HCT116 (cell line): ENCODE results near the gene DNAJC6. TPM values are rescaled to one million over a fixed set of nuclear protein-coding genes. Genes with fewer than 3 reads are reported as not detected.

Experiments used
- ATAC-seq: fragments of 200-7000 bp; cut with Tn5 transposase; 2 replicates; pipeline ENCODE4 v1.9.1; 2020; ENCODE audit warnings: mild to moderate bottlenecking, moderate library complexity
- BruUV-seq: library from RNA; stranded (reverse); fragments of 400-500 nt; replicated peaks from 2 replicates; lab custom pipeline; 2021; lab: Mats Ljungman, UMichigan
- CTCF ChIA-PET: fragments of 300-600 bp; sonication (Branson Sonifier 250); formaldehyde crosslinking; loops from one replicate; lab custom pipeline; 2021; ENCODE audit warnings: antibody characterized with exemption; lab: Charles Lee
- POLR2A ChIA-PET: fragments of 300-600, 350-600 bp; sonication (Branson Sonifier 250); formaldehyde crosslinking; loops from one replicate; lab custom pipeline; 2021; ENCODE audit warnings: antibody characterized with exemption; lab: Charles Lee
- RAD21 ChIA-PET, 2 experiments: fragments of 300-600 bp; sonication (Branson Sonifier 250); formaldehyde crosslinking; loops; one replicate each; lab custom pipeline; 2023; ENCODE audit warnings: low total read pairs in 2 of 2; ENCODE audit not compliant: uncharacterized antibody in 2 of 2, unreplicated experiment in 2 of 2, low non-redundant PET in 1 of 2; lab: Charles Lee
- DNase-seq: peaks from one replicate; pipeline ENCODE4 v3.0.0-alpha.2; 2010; ENCODE audit warnings: low read depth, low spot score
- H2AFZ ChIP-seq: fragments of 200-600 bp; shearing (Covaris generic), sonication (generic); 2 replicates; pipeline ENCODE4 v1.6.1; 2017; ENCODE audit warnings: low read depth, mixed run types, mixed read lengths, antibody characterized with exemption, low read length; ENCODE audit not compliant: poor library complexity, severe bottlenecking
- H3K27ac ChIP-seq: 2 replicates; pipeline ENCODE4 v1.5.1; 2012; ENCODE audit warnings: low read depth, low read length
- H3K27me3 ChIP-seq: fragments of 200-600 bp; sonication (generic); 2 replicates; pipeline ENCODE4 v1.6.1; 2016; ENCODE audit warnings: mixed run types, low read length, mixed read lengths; ENCODE audit not compliant: insufficient read depth
- H3K36me3 ChIP-seq, 2 experiments: fragments of 200-500 bp in 1 of 2; fragments of 200-600 bp in 1 of 2; sonication (Bioruptor generic) in 1 of 2; sonication (generic) in 1 of 2; 2 replicates each; pipeline versions ENCODE4 v1.5.1 to v1.6.1; 2014 to 2016; ENCODE audit warnings: low read length in 2 of 2, inconsistent platforms in 1 of 2, mixed read lengths in 1 of 2, mixed run types in 1 of 2; ENCODE audit not compliant: insufficient read depth in 2 of 2, control insufficient read depth in 1 of 2
- H3K4me1 ChIP-seq, 2 experiments: fragments of 200-600 bp in 1 of 2; sonication (generic) in 1 of 2; 2 replicates each; pipeline versions ENCODE4 v1.5.1 to v1.6.1; 2012 to 2017; ENCODE audit warnings: low read length in 2 of 2, inconsistent platforms in 1 of 2, mild to moderate bottlenecking in 1 of 2, mixed read lengths in 1 of 2, mixed run types in 1 of 2, moderate library complexity in 1 of 2; ENCODE audit not compliant: insufficient read depth in 2 of 2, control insufficient read depth in 1 of 2
- H3K4me2 ChIP-seq: fragments of 200-600 bp; sonication (generic); 2 replicates; pipeline ENCODE4 v1.6.1; 2017; ENCODE audit warnings: mixed run types, low read length, mixed read lengths
- H3K4me3 ChIP-seq, 2 experiments: fragments of 200-600 bp in 1 of 2; sonication (generic) in 1 of 2; replicated peaks in 1 of 2; 2 replicates each; pipeline ENCODE4 v1.5.1; 2011 to 2016; ENCODE audit warnings: low read length in 2 of 2, control low read depth in 1 of 2, low read depth in 1 of 2, mild to moderate bottlenecking in 1 of 2, mixed read lengths in 1 of 2, mixed run types in 1 of 2
- H3K79me2 ChIP-seq: fragments of 200-600 bp; sonication (generic); 2 replicates; pipeline ENCODE4 v1.6.1; 2017; ENCODE audit warnings: mild to moderate bottlenecking, mixed run types, low read length, moderate library complexity, mixed read lengths; ENCODE audit not compliant: insufficient read depth
- H3K9ac ChIP-seq: fragments of 200-600 bp; sonication (generic); 2 replicates; pipeline ENCODE4 v1.6.1; 2016; ENCODE audit warnings: low read length, mixed read lengths
- H3K9me2 ChIP-seq: fragments of 200-600 bp; sonication (generic), shearing (Covaris generic); 2 replicates; pipeline ENCODE4 v1.6.1; 2017; ENCODE audit warnings: mixed run types, mild to moderate bottlenecking, moderate library complexity; ENCODE audit not compliant: insufficient read depth
- H3K9me3 ChIP-seq, 2 experiments: fragments of 200-500 bp in 1 of 2; fragments of 200-600 bp in 1 of 2; sonication (Bioruptor generic) in 1 of 2; sonication (generic) in 1 of 2; 2 replicates each; pipeline ENCODE4 v1.6.1; 2014 to 2017; ENCODE audit warnings: low read length in 2 of 2, mixed read lengths in 2 of 2, inconsistent platforms in 1 of 2, low read depth in 1 of 2, mild to moderate bottlenecking in 1 of 2, mixed run types in 1 of 2, moderate library complexity in 1 of 2; ENCODE audit not compliant: control insufficient read depth in 1 of 2, insufficient read depth in 1 of 2
- H4K20me1 ChIP-seq: fragments of 200-600 bp; sonication (generic), shearing (Covaris generic); 2 replicates; pipeline ENCODE4 v1.6.1; 2017; ENCODE audit warnings: mixed run types, mild to moderate bottlenecking, moderate library complexity; ENCODE audit not compliant: insufficient read depth
- CBX3 ChIP-seq: IDR thresholded peaks from 2 replicates; pipeline ENCODE4 v1.6.1; 2012; ENCODE audit warnings: low read depth
- CEBPB ChIP-seq: IDR thresholded peaks from 2 replicates; pipeline ENCODE4 v1.6.1; 2012; ENCODE audit warnings: low read depth
- EGR1 ChIP-seq: IDR thresholded peaks from 2 replicates; pipeline ENCODE4 v1.6.1; 2012; ENCODE audit warnings: low read depth
- EZH2 ChIP-seq: fragments of 200-600 bp; sonication (generic); IDR thresholded peaks from 2 replicates; pipeline ENCODE4 v1.6.1; 2017; ENCODE audit warnings: antibody characterized with exemption, mixed run types
- EZH2phosphoT487 ChIP-seq: fragments of 200-600 bp; IDR thresholded peaks from 2 replicates; pipeline ENCODE4 v1.6.1; 2018; ENCODE audit warnings: antibody characterized with exemption, borderline replicate concordance
- JUND ChIP-seq: IDR thresholded peaks from 2 replicates; pipeline ENCODE4 v1.6.1; 2012
- POLR2A ChIP-seq: IDR thresholded peaks from 2 replicates; pipeline ENCODE4 v1.7.0; 2011; ENCODE audit warnings: borderline replicate concordance; ENCODE audit not compliant: insufficient read depth, insufficient read length; ENCODE audit errors: extremely low read depth
- POLR2AphosphoS5 ChIP-seq: IDR thresholded peaks from 2 replicates; pipeline ENCODE4 v1.6.1; 2011; ENCODE audit warnings: mild to moderate bottlenecking, low read depth, low read length, moderate library complexity
- RAD21 ChIP-seq: IDR thresholded peaks from 2 replicates; pipeline ENCODE4 v1.6.1; 2012; ENCODE audit warnings: low read depth, mild to moderate bottlenecking
- SIN3A ChIP-seq: IDR thresholded peaks from 2 replicates; pipeline ENCODE4 v1.6.1; 2012; ENCODE audit warnings: low read depth
- SRF ChIP-seq: IDR thresholded peaks from 2 replicates; pipeline ENCODE4 v1.6.1; 2012; ENCODE audit warnings: low read depth
- TCF7L2 ChIP-seq: IDR thresholded peaks from 2 replicates; pipeline ENCODE4 v1.7.0; 2011; ENCODE audit warnings: borderline replicate concordance, inconsistent platforms; ENCODE audit not compliant: insufficient read depth, insufficient read length; ENCODE audit errors: extremely low read depth
- ZFX ChIP-seq: fragments of 450-650 bp; IDR thresholded peaks from 2 replicates; pipeline ENCODE4 v1.6.1; 2017
- intact Hi-C: fragments of 100-400 bp; cut with micrococcal nuclease; formaldehyde crosslinking; loops from 2 replicates; pipeline ENCODE4 v1.10.0; 2022
- total RNA-seq: library from RNA; stranded (reverse); gene quantifications from one replicate; pipeline ENCODE4 v1.2.1, GENCODE V29; 2021; ENCODE audit not compliant: unreplicated experiment
- TF ChIP-seq, protein P1 (sequence below): IDR thresholded peaks from 2 replicates; pipeline ENCODE4 v1.6.1; 2012
- TF ChIP-seq, protein P2 (sequence below): IDR thresholded peaks from 2 replicates; pipeline ENCODE4 v1.6.1; 2012; ENCODE audit warnings: low read depth
- TF ChIP-seq, protein P3 (sequence below): IDR thresholded peaks from 2 replicates; pipeline ENCODE4 v1.6.1; 2011; ENCODE audit warnings: mild to moderate bottlenecking, low read length, moderate library complexity; ENCODE audit not compliant: insufficient replicate concordance; ENCODE audit errors: extremely low read depth
- TF ChIP-seq, protein P4 (sequence below), 3 experiments: fragments of 200-600 bp in 1 of 3; sonication (generic) in 1 of 3; IDR thresholded peaks in 2 of 3; conservative IDR thresholded peaks in 1 of 3; 2 replicates each; pipeline ENCODE4 v1.5.1; 2012 to 2017; ENCODE audit warnings: low read depth in 2 of 3, low read length in 2 of 3, antibody characterized with exemption in 1 of 3, borderline replicate concordance in 1 of 3, control low read depth in 1 of 3, mild to moderate bottlenecking in 1 of 3, mixed read lengths in 1 of 3, mixed run types in 1 of 3, moderate library complexity in 1 of 3; ENCODE audit not compliant: insufficient read depth in 1 of 3
- TF ChIP-seq, protein P5 (sequence below): IDR thresholded peaks from 2 replicates; pipeline ENCODE4 v1.6.1; 2012

The DNAJC6 gene
- total RNA-seq, 1 experiment from 2014 or later = 9.0 TPM

DNA sequence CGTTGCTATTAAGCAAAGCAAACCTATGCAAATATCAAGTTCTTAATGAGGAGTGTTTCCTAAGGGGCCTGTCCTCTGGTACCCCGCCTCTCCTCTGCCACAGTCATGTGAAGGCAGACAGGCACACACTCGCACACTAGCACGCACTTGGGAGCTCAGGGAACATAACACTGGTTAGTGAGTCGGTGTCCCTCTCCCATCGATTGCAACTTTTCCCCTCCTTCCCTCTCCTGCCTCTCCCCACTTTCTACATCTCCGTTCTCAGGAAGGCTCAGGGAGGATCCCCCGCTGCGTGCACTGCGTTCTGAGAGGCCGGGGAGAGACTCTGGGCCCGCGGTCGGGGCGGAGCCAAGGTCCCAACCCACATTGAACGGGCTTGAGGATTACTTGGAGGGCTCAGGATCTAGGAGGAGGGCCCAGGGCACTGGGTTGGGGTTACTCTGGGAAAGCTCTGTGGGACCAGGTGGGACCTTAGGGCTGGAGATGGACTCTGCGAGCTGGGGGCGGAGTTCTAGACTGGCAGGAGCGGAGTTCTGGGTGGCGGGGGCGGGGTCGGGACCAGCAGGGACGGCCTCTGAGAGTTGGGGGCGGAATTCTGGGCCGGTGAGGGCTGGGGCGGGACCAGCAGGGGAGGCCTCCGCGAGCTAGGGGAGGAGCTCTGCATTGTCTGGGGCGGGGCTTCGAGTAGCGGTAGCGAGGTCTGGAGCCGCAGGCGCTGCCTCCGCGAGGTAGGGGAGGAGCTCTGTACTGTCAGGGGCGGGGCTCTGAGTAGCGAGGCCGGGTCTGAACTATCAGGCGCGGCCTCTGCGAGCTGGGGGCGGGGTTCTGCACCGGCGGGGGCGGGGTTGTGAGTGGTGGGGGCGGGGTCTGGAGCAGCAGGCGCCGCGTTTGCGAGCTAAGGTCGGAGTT lies 110.6 kb downstream of the DNAJC6 start:
- ChIA-PET POLR2A (interaction anchor here (0.7 to 1.2 kb wide), 6 partner anchors 9 to 357 kb away, joined by 3 to 6 read pairs (median 4); no protein-coding TSS in a partner anchor), RAD21 (interaction anchor here in 1 of 2 experiments (0.6 to 0.7 kb wide), 2 partner anchors 183 to 523 kb away, joined by 4 read pairs; no protein-coding TSS in a partner anchor), CTCF (interaction anchor here (0.8 to 1.9 kb wide), 6 partner anchors 10 to 1151 kb away, joined by 3 to 13 read pairs (median 4); no protein-coding TSS in a partner anchor)
- H3K27me3 ChIP-seq = no peaks in the 10 kb centered on the region
- H3K9me2 ChIP-seq = no peaks in the 10 kb centered on the region
- ATAC-seq = peak; percentile 92
- H3K9me3 ChIP-seq = no peaks in the 10 kb centered on the region
- peak overlapping the region; percentile 79 to 84 for H3K4me3 ChIP-seq
- H3K36me3 ChIP-seq = no peaks in the 10 kb centered on the region
- H3K79me2 ChIP-seq = peaks cover 41% of the 10 kb centered on the region
- H3K27ac ChIP-seq = peak overlapping the region; percentile 71
- peak overlapping the region; percentile 95 for H3K4me2 ChIP-seq
- H2AFZ ChIP-seq = peak overlapping the region; percentile 80
- no peaks in the 10 kb centered on the region for H4K20me1 ChIP-seq
- BruUV-seq = no TSS peak
- H3K9ac ChIP-seq = peak overlapping the region; percentile 87
- intact Hi-C loops = loop anchor here (10.0 kb wide), 3 partner anchors 185 to 825 kb away; no protein-coding TSS in a partner anchor
- H3K4me1 ChIP-seq = peaks cover 24 to 49% of the 10 kb centered on the region in 2 experiments
- peak; percentile 96 for DNase-seq
- TF ChIP-seq ZFX (no peak), POLR2AphosphoS5 (peak; percentile 76), POLR2A (peak; percentile 47), CEBPB (no peak), SIN3A (no peak), TCF7L2 (no peak), CBX3 (no peak), EGR1 (peak; percentile 75), JUND (no peak), EZH2 (no peak), EZH2phosphoT487 (no peak), SRF (no peak), RAD21 (no peak)
- TF ChIP-seq, protein P1, sequence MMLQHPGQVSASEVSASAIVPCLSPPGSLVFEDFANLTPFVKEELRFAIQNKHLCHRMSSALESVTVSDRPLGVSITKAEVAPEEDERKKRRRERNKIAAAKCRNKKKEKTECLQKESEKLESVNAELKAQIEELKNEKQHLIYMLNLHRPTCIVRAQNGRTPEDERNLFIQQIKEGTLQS = no peak
- TF ChIP-seq, protein P2, sequence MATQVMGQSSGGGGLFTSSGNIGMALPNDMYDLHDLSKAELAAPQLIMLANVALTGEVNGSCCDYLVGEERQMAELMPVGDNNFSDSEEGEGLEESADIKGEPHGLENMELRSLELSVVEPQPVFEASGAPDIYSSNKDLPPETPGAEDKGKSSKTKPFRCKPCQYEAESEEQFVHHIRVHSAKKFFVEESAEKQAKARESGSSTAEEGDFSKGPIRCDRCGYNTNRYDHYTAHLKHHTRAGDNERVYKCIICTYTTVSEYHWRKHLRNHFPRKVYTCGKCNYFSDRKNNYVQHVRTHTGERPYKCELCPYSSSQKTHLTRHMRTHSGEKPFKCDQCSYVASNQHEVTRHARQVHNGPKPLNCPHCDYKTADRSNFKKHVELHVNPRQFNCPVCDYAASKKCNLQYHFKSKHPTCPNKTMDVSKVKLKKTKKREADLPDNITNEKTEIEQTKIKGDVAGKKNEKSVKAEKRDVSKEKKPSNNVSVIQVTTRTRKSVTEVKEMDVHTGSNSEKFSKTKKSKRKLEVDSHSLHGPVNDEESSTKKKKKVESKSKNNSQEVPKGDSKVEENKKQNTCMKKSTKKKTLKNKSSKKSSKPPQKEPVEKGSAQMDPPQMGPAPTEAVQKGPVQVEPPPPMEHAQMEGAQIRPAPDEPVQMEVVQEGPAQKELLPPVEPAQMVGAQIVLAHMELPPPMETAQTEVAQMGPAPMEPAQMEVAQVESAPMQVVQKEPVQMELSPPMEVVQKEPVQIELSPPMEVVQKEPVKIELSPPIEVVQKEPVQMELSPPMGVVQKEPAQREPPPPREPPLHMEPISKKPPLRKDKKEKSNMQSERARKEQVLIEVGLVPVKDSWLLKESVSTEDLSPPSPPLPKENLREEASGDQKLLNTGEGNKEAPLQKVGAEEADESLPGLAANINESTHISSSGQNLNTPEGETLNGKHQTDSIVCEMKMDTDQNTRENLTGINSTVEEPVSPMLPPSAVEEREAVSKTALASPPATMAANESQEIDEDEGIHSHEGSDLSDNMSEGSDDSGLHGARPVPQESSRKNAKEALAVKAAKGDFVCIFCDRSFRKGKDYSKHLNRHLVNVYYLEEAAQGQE = no peak
- TF ChIP-seq, protein P3, sequence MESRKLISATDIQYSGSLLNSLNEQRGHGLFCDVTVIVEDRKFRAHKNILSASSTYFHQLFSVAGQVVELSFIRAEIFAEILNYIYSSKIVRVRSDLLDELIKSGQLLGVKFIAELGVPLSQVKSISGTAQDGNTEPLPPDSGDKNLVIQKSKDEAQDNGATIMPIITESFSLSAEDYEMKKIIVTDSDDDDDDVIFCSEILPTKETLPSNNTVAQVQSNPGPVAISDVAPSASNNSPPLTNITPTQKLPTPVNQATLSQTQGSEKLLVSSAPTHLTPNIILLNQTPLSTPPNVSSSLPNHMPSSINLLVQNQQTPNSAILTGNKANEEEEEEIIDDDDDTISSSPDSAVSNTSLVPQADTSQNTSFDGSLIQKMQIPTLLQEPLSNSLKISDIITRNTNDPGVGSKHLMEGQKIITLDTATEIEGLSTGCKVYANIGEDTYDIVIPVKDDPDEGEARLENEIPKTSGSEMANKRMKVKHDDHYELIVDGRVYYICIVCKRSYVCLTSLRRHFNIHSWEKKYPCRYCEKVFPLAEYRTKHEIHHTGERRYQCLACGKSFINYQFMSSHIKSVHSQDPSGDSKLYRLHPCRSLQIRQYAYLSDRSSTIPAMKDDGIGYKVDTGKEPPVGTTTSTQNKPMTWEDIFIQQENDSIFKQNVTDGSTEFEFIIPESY = no peak
- TF ChIP-seq, protein P4, sequence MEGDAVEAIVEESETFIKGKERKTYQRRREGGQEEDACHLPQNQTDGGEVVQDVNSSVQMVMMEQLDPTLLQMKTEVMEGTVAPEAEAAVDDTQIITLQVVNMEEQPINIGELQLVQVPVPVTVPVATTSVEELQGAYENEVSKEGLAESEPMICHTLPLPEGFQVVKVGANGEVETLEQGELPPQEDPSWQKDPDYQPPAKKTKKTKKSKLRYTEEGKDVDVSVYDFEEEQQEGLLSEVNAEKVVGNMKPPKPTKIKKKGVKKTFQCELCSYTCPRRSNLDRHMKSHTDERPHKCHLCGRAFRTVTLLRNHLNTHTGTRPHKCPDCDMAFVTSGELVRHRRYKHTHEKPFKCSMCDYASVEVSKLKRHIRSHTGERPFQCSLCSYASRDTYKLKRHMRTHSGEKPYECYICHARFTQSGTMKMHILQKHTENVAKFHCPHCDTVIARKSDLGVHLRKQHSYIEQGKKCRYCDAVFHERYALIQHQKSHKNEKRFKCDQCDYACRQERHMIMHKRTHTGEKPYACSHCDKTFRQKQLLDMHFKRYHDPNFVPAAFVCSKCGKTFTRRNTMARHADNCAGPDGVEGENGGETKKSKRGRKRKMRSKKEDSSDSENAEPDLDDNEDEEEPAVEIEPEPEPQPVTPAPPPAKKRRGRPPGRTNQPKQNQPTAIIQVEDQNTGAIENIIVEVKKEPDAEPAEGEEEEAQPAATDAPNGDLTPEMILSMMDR (IDR thresholded peaks at IDR 0.05 in 2 of 3, conservative IDR thresholded peaks at IDR 0.05 in 1 of 3; ENCODE audit: borderline replicate concordance in 1 of 3, insufficient read depth in 1 of 3, low read depth in 2 of 3, low read length in 2 of 3) = no peak
- TF ChIP-seq, protein P5, sequence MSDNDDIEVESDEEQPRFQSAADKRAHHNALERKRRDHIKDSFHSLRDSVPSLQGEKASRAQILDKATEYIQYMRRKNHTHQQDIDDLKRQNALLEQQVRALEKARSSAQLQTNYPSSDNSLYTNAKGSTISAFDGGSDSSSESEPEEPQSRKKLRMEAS = no peak
